ENCODE data around the gene MUSTN1.

The MUSTN1 gene

GRCh38 chr3:52860424-52860768 lies 25.6 kb upstream of the MUSTN1 start:
- Histone ChIP-seq H2AFZ (ENCODE audit: low read depth, low read length) (no peak overlapping the region), H3K4me1 (ENCODE audit: insufficient read depth, low read length) (no peaks in the 10 kb centered on the region), H4K20me1 (ENCODE audit: insufficient read depth, low read length) (peaks cover 12% of the 10 kb centered on the region; the same call in 1 of the 2 replicates), H3K4me2 (ENCODE audit: insufficient read depth, low read length) (no peak overlapping the region), H3K27me3 (ENCODE audit: insufficient read depth, low read length, poor library complexity) (no peaks in the 10 kb centered on the region), H3K27ac (ENCODE audit: low read length) (no peak overlapping the region), H3K36me3 (ENCODE audit: insufficient read depth, low read length) (no peaks in the 10 kb centered on the region), H3K4me3 (ENCODE audit: low read depth in 1 of 2, low read length in 2 of 2) (no peak overlapping the region), H3K9me3 (ENCODE audit: insufficient read depth, low read length, severe bottlenecking) (no peaks in the 10 kb centered on the region), H3K79me2 (ENCODE audit: insufficient read depth, low read length) (no peaks in the 10 kb centered on the region), H3K9ac (ENCODE audit: low read depth, low read length) (no peak overlapping the region)
- ATAC-seq (ENCODE audit: insufficient read depth, low read depth) (no peak), DNase-seq (no peak)
- TF ChIP-seq CTCF (IDR thresholded peaks at IDR 0.05; ENCODE audit: borderline replicate concordance, extremely low read depth, low read length, poor library complexity, severe bottlenecking), result no peak
- no peak for TF ChIP-seq EZH2 (IDR thresholded peaks at IDR 0.05; ENCODE audit: borderline replicate concordance, low read depth, low read length, severe bottlenecking)

DNA sequence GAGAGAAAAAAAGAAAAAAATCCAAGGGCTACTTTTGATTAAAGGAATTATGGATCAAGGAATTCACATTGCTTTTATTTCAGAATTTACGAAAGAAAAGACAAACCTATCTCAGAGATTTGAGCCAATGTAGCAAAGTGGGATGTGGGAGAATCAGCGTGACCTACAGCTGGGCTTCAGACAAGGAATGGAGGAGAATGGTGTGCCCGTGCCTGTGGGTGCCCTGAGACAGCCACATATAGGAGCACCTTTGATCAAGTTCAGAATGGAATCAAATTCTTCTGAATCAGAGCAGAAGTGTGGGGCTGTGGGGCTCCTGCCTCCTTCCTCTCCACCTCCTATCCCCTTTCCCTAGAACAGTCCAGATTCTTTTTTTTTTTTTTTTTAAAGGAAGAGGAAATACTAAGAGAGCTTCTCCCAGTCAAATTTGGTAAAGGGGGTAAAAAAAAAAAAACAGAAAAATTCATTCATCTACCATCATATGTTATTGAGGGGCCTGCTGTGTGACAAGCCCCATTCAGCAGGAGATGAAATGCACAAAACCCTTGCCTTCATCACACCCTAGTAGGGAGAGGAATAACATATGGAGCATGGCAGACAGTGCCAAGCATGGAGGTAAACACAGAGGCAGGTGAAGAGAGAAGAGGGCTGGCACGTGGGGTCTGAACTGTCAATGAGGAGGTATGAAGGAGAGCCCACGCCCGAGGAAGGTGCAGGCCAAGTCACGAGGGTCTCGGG lies 25.0 kb upstream of the MUSTN1 start:
- Histone ChIP-seq H3K27me3 (ENCODE audit: insufficient read depth, low read length, poor library complexity) (no peaks in the 10 kb centered on the region), H4K20me1 (ENCODE audit: insufficient read depth, low read length) (peaks cover 12% of the 10 kb centered on the region; the same call in 1 of the 2 replicates), H2AFZ (ENCODE audit: low read depth, low read length) (no peak overlapping the region), H3K4me1 (ENCODE audit: insufficient read depth, low read length) (no peaks in the 10 kb centered on the region), H3K27ac (ENCODE audit: low read length) (no peak overlapping the region), H3K4me2 (ENCODE audit: insufficient read depth, low read length) (no peak overlapping the region), H3K9ac (ENCODE audit: low read depth, low read length) (no peak overlapping the region), H3K36me3 (ENCODE audit: insufficient read depth, low read length) (no peaks in the 10 kb centered on the region), H3K79me2 (ENCODE audit: insufficient read depth, low read length) (no peaks in the 10 kb centered on the region), H3K9me3 (ENCODE audit: insufficient read depth, low read length, severe bottlenecking) (no peaks in the 10 kb centered on the region), H3K4me3 (ENCODE audit: low read depth in 1 of 2, low read length in 2 of 2) (no peak overlapping the region)
- ATAC-seq (ENCODE audit: insufficient read depth, low read depth) (no peak), DNase-seq (no peak)
- TF ChIP-seq CTCF (IDR thresholded peaks at IDR 0.05; ENCODE audit: borderline replicate concordance, extremely low read depth, low read length, poor library complexity, severe bottlenecking) (no peak), EZH2 (IDR thresholded peaks at IDR 0.05; ENCODE audit: borderline replicate concordance, low read depth, low read length, severe bottlenecking) (no peak)

- H4K20me1 ChIP-seq (ENCODE audit: insufficient read depth, low read length), result peaks cover 12% of the 10 kb centered on the region; the same call in 1 of the 2 replicates
- H3K36me3 ChIP-seq (ENCODE audit: insufficient read depth, low read length), result no peaks in the 10 kb centered on the region
- H3K27ac ChIP-seq (ENCODE audit: low read length), result no peak overlapping the region
- no peaks in the 10 kb centered on the region for H3K27me3 ChIP-seq (ENCODE audit: insufficient read depth, low read length, poor library complexity)
- no peak overlapping the region for H3K4me3 ChIP-seq (ENCODE audit: low read depth in 1 of 2, low read length in 2 of 2)
- no peaks in the 10 kb centered on the region for H3K9me3 ChIP-seq (ENCODE audit: insufficient read depth, low read length, severe bottlenecking)
- H3K4me1 ChIP-seq (ENCODE audit: insufficient read depth, low read length), result no peaks in the 10 kb centered on the region
- H3K4me2 ChIP-seq (ENCODE audit: insufficient read depth, low read length), result no peak overlapping the region
- ATAC-seq (ENCODE audit: insufficient read depth, low read depth), result no peak
- no peak overlapping the region for H3K9ac ChIP-seq (ENCODE audit: low read depth, low read length)
- DNase-seq, result no peak
- H2AFZ ChIP-seq (ENCODE audit: low read depth, low read length), result no peak overlapping the region
- TF ChIP-seq CTCF (IDR thresholded peaks at IDR 0.05; ENCODE audit: borderline replicate concordance, extremely low read depth, low read length, poor library complexity, severe bottlenecking) (no peak), EZH2 (IDR thresholded peaks at IDR 0.05; ENCODE audit: borderline replicate concordance, low read depth, low read length, severe bottlenecking) (no peak)
- no peaks in the 10 kb centered on the region for H3K79me2 ChIP-seq (ENCODE audit: insufficient read depth, low read length)
Measured at GRCh38 chr3:52857864-52858263, 23.0 kb upstream of the MUSTN1 start.

Measured in DND-41 (cell line).